ENCODE measurements around the gene CDKAL1. TPM values are rescaled to one million over a fixed set of nuclear protein-coding genes. Genes with fewer than 3 reads are reported as not detected.
"Not testable (repeated sequence)": the region's sequence is repeated elsewhere in the genome, so short reads cannot be mapped to it uniquely, and the experiment has no call there.

Gene CDKAL1
- total RNA-seq, 2 experiments from 2014 or later: 23.5 to 26.9 TPM

- no peak overlapping the region for H3K27ac Mint-ChIP-seq
- POLR2A ChIA-PET: no interaction called here
These were observed 48.6 kb downstream of the CDKAL1 start for GRCh38 chr6:20582586-20583443.

GRCh38 chr6:20583444-20583800, 49.2 kb downstream of the CDKAL1 start:
- Mint-ChIP-seq H3K27ac (no peak overlapping the region), H3K9me3 (no peaks in the 10 kb centered on the region), H3K36me3 (ENCODE audit: low read depth) (peaks cover 29% of the 10 kb centered on the region), H3K4me3 (no peak overlapping the region), H3K27me3 (no peaks in the 10 kb centered on the region), H3K4me1 (peaks cover 10% of the 10 kb centered on the region)
- no peak for DNase-seq
- POLR2A ChIA-PET: no interaction called here
- CTCF ChIA-PET: interaction anchor here (0.6 kb wide), 1 partner anchor 987 kb away, joined by 6 read pairs; no protein-coding TSS in a partner anchor

More at GRCh38 chr6:20582586-20583443, 48.6 kb downstream of the CDKAL1 start:
- H3K4me1 Mint-ChIP-seq: peaks cover 6% of the 10 kb centered on the region
- no peak for DNase-seq
- no peaks in the 10 kb centered on the region for H3K9me3 Mint-ChIP-seq
- peaks cover 32% of the 10 kb centered on the region for H3K36me3 Mint-ChIP-seq (ENCODE audit: low read depth)
- H3K4me3 Mint-ChIP-seq: no peak overlapping the region
- CTCF ChIA-PET: no interaction called here
- no peaks in the 10 kb centered on the region for H3K27me3 Mint-ChIP-seq

- ChIA-PET CTCF (interaction anchor here (0.6 kb wide), 1 partner anchor 986 kb away, joined by 6 read pairs; no protein-coding TSS in a partner anchor), POLR2A (interaction anchor here (0.6 kb wide), 1 partner anchor 85 kb away, joined by 3 read pairs; no protein-coding TSS in a partner anchor)
- H3K27ac Mint-ChIP-seq: no peak overlapping the region
These were observed 50.0 kb downstream of the CDKAL1 start for GRCh38 chr6:20584100-20584731.

GRCh38 chr6:20589266-20589665, 55.0 kb downstream of the CDKAL1 start:
- Mint-ChIP-seq H3K36me3 (ENCODE audit: low read depth) (peaks cover 52% of the 10 kb centered on the region), H3K4me3 (no peak overlapping the region), H3K27ac (no peak overlapping the region), H3K27me3 (no peaks in the 10 kb centered on the region), H3K4me1 (peaks cover 14% of the 10 kb centered on the region), H3K9me3 (peaks cover 16% of the 10 kb centered on the region)
- DNase-seq: no peak
- ChIA-PET POLR2A (no interaction called here), CTCF (no interaction called here)

More at GRCh38 chr6:20584100-20584731, 50.0 kb downstream of the CDKAL1 start:
- peaks cover 13% of the 10 kb centered on the region for H3K4me1 Mint-ChIP-seq
- H3K9me3 Mint-ChIP-seq: no peaks in the 10 kb centered on the region
- H3K36me3 Mint-ChIP-seq (ENCODE audit: low read depth): peaks cover 25% of the 10 kb centered on the region
- DNase-seq: no peak
- no peaks in the 10 kb centered on the region for H3K27me3 Mint-ChIP-seq
- no peak overlapping the region for H3K4me3 Mint-ChIP-seq

GRCh38 chr6:20590476-20590875, 56.2 kb downstream of the CDKAL1 start:
- Mint-ChIP-seq H3K36me3 (ENCODE audit: low read depth) (peaks cover 57% of the 10 kb centered on the region), H3K9me3 (peaks cover 21% of the 10 kb centered on the region), H3K4me1 (peaks cover 14% of the 10 kb centered on the region)
- H3K27ac Mint-ChIP-seq, POLR2A ChIA-PET, DNase-seq, H3K27me3 Mint-ChIP-seq, H3K4me3 Mint-ChIP-seq, CTCF ChIA-PET: not testable (repeated sequence)

- H3K4me1 Mint-ChIP-seq, H3K27me3 Mint-ChIP-seq, H3K27ac Mint-ChIP-seq, DNase-seq, POLR2A ChIA-PET, H3K4me3 Mint-ChIP-seq: not testable (repeated sequence)
- H3K9me3 Mint-ChIP-seq: peaks cover 21% of the 10 kb centered on the region
- H3K36me3 Mint-ChIP-seq (ENCODE audit: low read depth): peaks cover 65% of the 10 kb centered on the region
- CTCF ChIA-PET: interaction anchor here (0.7 kb wide), 1 partner anchor 749 kb away, joined by 4 read pairs; no protein-coding TSS in a partner anchor
These were observed 60.1 kb downstream of the CDKAL1 start for GRCh38 chr6:20594299-20594853.

GRCh38 chr6:20599302-20600051, 65.2 kb downstream of the CDKAL1 start:
- Mint-ChIP-seq H3K9me3 (peaks cover 5% of the 10 kb centered on the region), H3K4me3 (no peak overlapping the region), H3K4me1 (peaks cover 2% of the 10 kb centered on the region), H3K27ac (no peak overlapping the region), H3K27me3 (no peaks in the 10 kb centered on the region), H3K36me3 (ENCODE audit: low read depth) (peaks cover 40% of the 10 kb centered on the region)
- no peak for DNase-seq
- ChIA-PET POLR2A (no interaction called here), CTCF (no interaction called here)

GRCh38 chr6:20600831-20601230, 66.6 kb downstream of the CDKAL1 start:
- H3K4me1 Mint-ChIP-seq: peaks cover 2% of the 10 kb centered on the region
- H3K9me3 Mint-ChIP-seq: no peaks in the 10 kb centered on the region
- ChIA-PET POLR2A (no interaction called here), CTCF (no interaction called here)
- no peak overlapping the region for H3K27ac Mint-ChIP-seq
- no peaks in the 10 kb centered on the region for H3K27me3 Mint-ChIP-seq
- no peak overlapping the region for H3K4me3 Mint-ChIP-seq
- peaks cover 35% of the 10 kb centered on the region for H3K36me3 Mint-ChIP-seq (ENCODE audit: low read depth)
- no peak for DNase-seq

- no peak for DNase-seq
- peaks cover 25% of the 10 kb centered on the region for H3K36me3 Mint-ChIP-seq (ENCODE audit: low read depth)
- H3K9me3 Mint-ChIP-seq: peaks cover 2% of the 10 kb centered on the region
- no peak overlapping the region for H3K27ac Mint-ChIP-seq
- POLR2A ChIA-PET: no interaction called here
- H3K27me3 Mint-ChIP-seq: no peaks in the 10 kb centered on the region
- peaks cover 2% of the 10 kb centered on the region for H3K4me1 Mint-ChIP-seq
- no peak overlapping the region for H3K4me3 Mint-ChIP-seq
- CTCF ChIA-PET: no interaction called here
These were observed 69.9 kb downstream of the CDKAL1 start for GRCh38 chr6:20604159-20604558.

GRCh38 chr6:20605061-20605460, 70.8 kb downstream of the CDKAL1 start:
- Mint-ChIP-seq H3K9me3 (peaks cover 6% of the 10 kb centered on the region), H3K27ac (no peak overlapping the region), H3K4me3 (no peak overlapping the region), H3K4me1 (no peaks in the 10 kb centered on the region), H3K27me3 (no peaks in the 10 kb centered on the region), H3K36me3 (ENCODE audit: low read depth) (peaks cover 23% of the 10 kb centered on the region)
- no peak for DNase-seq
- POLR2A ChIA-PET: no interaction called here
- CTCF ChIA-PET: no interaction called here

- DNase-seq: no peak
- H3K4me1 Mint-ChIP-seq: no peaks in the 10 kb centered on the region
- peaks cover 25% of the 10 kb centered on the region for H3K36me3 Mint-ChIP-seq (ENCODE audit: low read depth)
- H3K27me3 Mint-ChIP-seq: no peaks in the 10 kb centered on the region
- H3K4me3 Mint-ChIP-seq: no peak overlapping the region
- CTCF ChIA-PET: no interaction called here
- POLR2A ChIA-PET: no interaction called here
- peaks cover 6% of the 10 kb centered on the region for H3K9me3 Mint-ChIP-seq
- H3K27ac Mint-ChIP-seq: no peak overlapping the region
These were observed 71.3 kb downstream of the CDKAL1 start for GRCh38 chr6:20605581-20605980.

GRCh38 chr6:20606831-20607230, 72.6 kb downstream of the CDKAL1 start:
- no peak for DNase-seq
- Mint-ChIP-seq H3K4me3 (no peak overlapping the region), H3K9me3 (peaks cover 6% of the 10 kb centered on the region), H3K27ac (no peak overlapping the region), H3K27me3 (no peaks in the 10 kb centered on the region), H3K4me1 (no peaks in the 10 kb centered on the region), H3K36me3 (ENCODE audit: low read depth) (peaks cover 21% of the 10 kb centered on the region)
- POLR2A ChIA-PET: no interaction called here
- CTCF ChIA-PET: no interaction called here

- DNase-seq: no peak
- CTCF ChIA-PET: no interaction called here
- Mint-ChIP-seq H3K4me1 (no peaks in the 10 kb centered on the region), H3K9me3 (peaks cover 6% of the 10 kb centered on the region), H3K27ac (no peak overlapping the region), H3K4me3 (no peak overlapping the region), H3K27me3 (no peaks in the 10 kb centered on the region), H3K36me3 (ENCODE audit: low read depth) (peaks cover 16% of the 10 kb centered on the region)
- POLR2A ChIA-PET: no interaction called here
These were observed 74.1 kb downstream of the CDKAL1 start for GRCh38 chr6:20608356-20608755.
